Measurements from ENCODE around the gene SNTA1. TPM values are rescaled to one million over a fixed set of nuclear protein-coding genes. Genes with fewer than 3 reads are reported as not detected.
"Not testable (repeated sequence)": the region's sequence is repeated elsewhere in the genome, so short reads cannot be mapped to it uniquely, and the experiment has no call there.

Gene SNTA1
- total and polyA plus RNA-seq, 2 experiments from 2014 or later = 24.6 to 28.0 TPM

DNA sequence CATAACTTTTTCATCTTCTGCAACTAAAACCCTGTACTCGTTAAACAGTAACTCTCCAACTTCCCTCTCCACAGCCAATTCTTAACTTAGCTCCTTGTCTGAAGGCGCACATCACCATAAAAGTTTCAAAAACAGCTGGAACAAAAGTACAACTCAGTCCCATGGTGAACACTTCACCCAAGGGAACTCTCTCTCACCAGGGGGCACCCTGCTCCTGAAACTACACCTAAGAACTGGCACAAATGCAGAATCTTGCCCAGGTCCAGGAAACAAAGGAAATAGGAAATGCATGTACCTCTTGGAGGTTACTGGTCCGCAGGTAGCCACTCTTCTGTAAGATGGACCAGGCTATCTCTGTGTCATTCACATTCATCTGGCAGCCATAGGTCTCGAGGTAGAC lies 48.8 kb downstream of the SNTA1 start:
- no peaks in the 10 kb centered on the region for H4K20me1 ChIP-seq (ENCODE audit: insufficient read depth, poor library complexity, severe bottlenecking)
- 97% methylated on average over 4 of the region's 4 CpGs for WGBS (ENCODE audit: low lambda C conversion rate, missing lambda C conversion rate)

DNA sequence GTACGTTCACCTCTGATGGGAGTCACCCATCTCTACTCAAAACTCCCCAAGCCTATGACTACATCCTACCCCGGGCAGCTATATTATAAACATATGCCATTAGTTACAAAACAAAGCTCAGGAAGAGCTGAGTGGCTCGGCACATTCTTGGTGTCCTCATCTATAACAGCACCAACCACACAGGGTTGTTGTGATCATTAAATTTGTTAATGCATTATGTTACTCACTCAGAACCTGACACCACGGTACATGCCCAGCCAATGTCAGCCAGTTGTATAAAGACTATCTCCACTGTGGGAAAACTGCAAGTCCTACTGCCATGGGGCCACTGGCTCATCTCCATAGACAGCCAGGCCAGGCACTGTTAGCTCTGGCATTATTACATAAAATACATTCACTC lies 50.0 kb downstream of the SNTA1 start:
- Histone ChIP-seq H3K4me1 (ENCODE audit: insufficient read depth) (peaks cover 3% of the 10 kb centered on the region), H3K27me3 (no peaks in the 10 kb centered on the region), H3K36me3 (replicated peaks; ENCODE audit: insufficient read depth, low read depth) (no peaks in the 10 kb centered on the region), H3K79me2 (peaks cover 24% of the 10 kb centered on the region), H3K9me3 (ENCODE audit: low read depth) (no peaks in the 10 kb centered on the region), H3K4me2 (no peak overlapping the region), H3K27ac (no peak overlapping the region), H4K20me1 (ENCODE audit: insufficient read depth, poor library complexity, severe bottlenecking) (no peaks in the 10 kb centered on the region), H3K4me3 (no peak overlapping the region), H2AFZ (no peak overlapping the region), H3K9me2 (replicated peaks; ENCODE audit: insufficient read depth) (no peaks in the 10 kb centered on the region)
- TF ChIP-seq EZH2 (IDR thresholded peaks at IDR 0.05; ENCODE audit: borderline replicate concordance) (no peak), EZH2phosphoT487 (IDR thresholded peaks at IDR 0.05; ENCODE audit: low read depth, severe bottlenecking, unreplicated experiment) (no peak)
- TF ChIP-seq, protein P1, sequence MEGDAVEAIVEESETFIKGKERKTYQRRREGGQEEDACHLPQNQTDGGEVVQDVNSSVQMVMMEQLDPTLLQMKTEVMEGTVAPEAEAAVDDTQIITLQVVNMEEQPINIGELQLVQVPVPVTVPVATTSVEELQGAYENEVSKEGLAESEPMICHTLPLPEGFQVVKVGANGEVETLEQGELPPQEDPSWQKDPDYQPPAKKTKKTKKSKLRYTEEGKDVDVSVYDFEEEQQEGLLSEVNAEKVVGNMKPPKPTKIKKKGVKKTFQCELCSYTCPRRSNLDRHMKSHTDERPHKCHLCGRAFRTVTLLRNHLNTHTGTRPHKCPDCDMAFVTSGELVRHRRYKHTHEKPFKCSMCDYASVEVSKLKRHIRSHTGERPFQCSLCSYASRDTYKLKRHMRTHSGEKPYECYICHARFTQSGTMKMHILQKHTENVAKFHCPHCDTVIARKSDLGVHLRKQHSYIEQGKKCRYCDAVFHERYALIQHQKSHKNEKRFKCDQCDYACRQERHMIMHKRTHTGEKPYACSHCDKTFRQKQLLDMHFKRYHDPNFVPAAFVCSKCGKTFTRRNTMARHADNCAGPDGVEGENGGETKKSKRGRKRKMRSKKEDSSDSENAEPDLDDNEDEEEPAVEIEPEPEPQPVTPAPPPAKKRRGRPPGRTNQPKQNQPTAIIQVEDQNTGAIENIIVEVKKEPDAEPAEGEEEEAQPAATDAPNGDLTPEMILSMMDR (IDR thresholded peaks at IDR 0.05; ENCODE audit: poor library complexity) = no peak
- DNase-seq (ENCODE audit: low spot score) = no peak
- 89% methylated on average over 4 of the region's 4 CpGs for WGBS (ENCODE audit: low lambda C conversion rate, missing lambda C conversion rate)

More for the DNA sequence above, 48.8 kb downstream of the SNTA1 start:
- Histone ChIP-seq H3K4me2 (no peak overlapping the region), H3K9me2 (replicated peaks; ENCODE audit: insufficient read depth) (no peaks in the 10 kb centered on the region), H3K9me3 (ENCODE audit: low read depth) (no peaks in the 10 kb centered on the region), H2AFZ (no peak overlapping the region), H3K36me3 (replicated peaks; ENCODE audit: insufficient read depth, low read depth) (no peaks in the 10 kb centered on the region), H3K4me1 (ENCODE audit: insufficient read depth) (peaks cover 5% of the 10 kb centered on the region), H3K4me3 (no peak overlapping the region), H3K27me3 (no peaks in the 10 kb centered on the region), H3K79me2 (peaks cover 35% of the 10 kb centered on the region), H3K27ac (no peak overlapping the region)
- DNase-seq (ENCODE audit: low spot score) = no peak
- TF ChIP-seq EZH2 (IDR thresholded peaks at IDR 0.05; ENCODE audit: borderline replicate concordance) = no peak
- TF ChIP-seq EZH2phosphoT487 (IDR thresholded peaks at IDR 0.05; ENCODE audit: low read depth, severe bottlenecking, unreplicated experiment) = no peak
- TF ChIP-seq, protein P1 (IDR thresholded peaks at IDR 0.05; ENCODE audit: poor library complexity) = no peak

DNA sequence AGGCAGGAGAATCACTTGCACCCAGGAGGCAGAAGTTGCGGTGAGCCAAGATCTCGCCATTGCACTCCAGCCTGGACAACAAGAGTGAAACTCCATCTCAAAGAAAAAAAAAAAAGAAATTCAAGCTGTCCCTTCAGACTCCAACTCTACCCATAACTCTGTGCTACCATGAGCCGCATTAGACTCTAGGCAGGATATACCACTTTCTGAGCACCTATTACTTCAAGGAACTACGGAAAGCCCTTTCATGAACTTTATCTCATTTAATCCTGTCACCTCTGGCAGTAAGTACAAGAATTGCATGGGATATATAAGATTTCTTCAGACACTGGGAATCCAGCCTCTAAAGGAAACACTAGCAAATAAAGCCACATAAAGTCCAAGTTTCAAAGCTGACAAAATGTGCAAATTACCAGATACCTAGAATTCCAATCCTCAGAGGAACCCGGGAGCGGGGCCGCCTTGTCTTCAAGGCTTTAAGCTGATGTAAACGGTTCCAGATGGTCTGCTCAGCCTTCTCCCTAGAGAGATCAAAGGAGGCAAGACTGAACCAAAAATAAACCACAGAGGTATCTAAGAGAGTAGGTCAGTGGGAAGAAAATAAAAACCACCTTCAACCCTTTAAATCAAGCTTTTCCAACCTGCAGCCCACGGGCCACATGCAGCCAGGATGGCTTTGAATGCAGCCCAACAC lies 51.7 kb downstream of the SNTA1 start:
- H3K27me3 ChIP-seq = no peaks in the 10 kb centered on the region
- no peaks in the 10 kb centered on the region for H4K20me1 ChIP-seq (ENCODE audit: insufficient read depth, poor library complexity, severe bottlenecking)
- H2AFZ ChIP-seq = no peak overlapping the region
- 59% methylated on average over 9 of the region's 9 CpGs for WGBS (ENCODE audit: low lambda C conversion rate, missing lambda C conversion rate)
- TF ChIP-seq, protein P1 (IDR thresholded peaks at IDR 0.05; ENCODE audit: poor library complexity) = no peak
- TF ChIP-seq EZH2 (IDR thresholded peaks at IDR 0.05; ENCODE audit: borderline replicate concordance) = no peak
- no peak for TF ChIP-seq EZH2phosphoT487 (IDR thresholded peaks at IDR 0.05; ENCODE audit: low read depth, severe bottlenecking, unreplicated experiment)
- no peaks in the 10 kb centered on the region for H3K9me3 ChIP-seq (ENCODE audit: low read depth)
- peaks cover 3% of the 10 kb centered on the region for H3K4me1 ChIP-seq (ENCODE audit: insufficient read depth)
- no peak overlapping the region for H3K4me3 ChIP-seq
- DNase-seq (ENCODE audit: low spot score) = peak; percentile 44
- H3K9me2 ChIP-seq (replicated peaks; ENCODE audit: insufficient read depth) = no peaks in the 10 kb centered on the region
- no peaks in the 10 kb centered on the region for H3K36me3 ChIP-seq (replicated peaks; ENCODE audit: insufficient read depth, low read depth)
- H3K79me2 ChIP-seq = peaks cover 6% of the 10 kb centered on the region
- H3K4me2 ChIP-seq = peak overlapping the region; percentile 21
- H3K27ac ChIP-seq = peak overlapping the region; percentile 12

DNA sequence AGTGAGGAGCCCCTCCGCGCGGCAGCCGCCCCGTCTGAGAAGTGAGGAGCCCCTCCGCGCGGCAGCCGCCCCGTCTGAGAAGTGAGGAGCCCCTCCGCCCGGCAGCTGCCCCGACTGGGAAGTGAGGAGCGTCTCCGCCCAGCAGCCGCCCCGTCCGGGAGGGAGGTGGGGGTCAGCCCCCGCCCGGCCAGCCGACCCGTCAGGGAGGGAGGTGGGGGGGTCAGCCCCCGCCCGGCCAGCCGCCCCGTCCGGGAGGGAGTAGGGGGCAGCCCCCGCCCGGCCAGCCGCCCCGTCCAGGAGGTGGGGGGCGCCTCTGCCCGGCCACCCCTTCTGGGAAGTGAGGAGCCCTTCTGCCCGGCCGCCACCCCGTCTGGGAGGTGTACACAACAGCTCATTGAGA lies 54.2 kb downstream of the SNTA1 start:
- DNase-seq (ENCODE audit: low spot score); H4K20me1 ChIP-seq (ENCODE audit: insufficient read depth, poor library complexity, severe bottlenecking); H3K4me3 ChIP-seq; H3K27me3 ChIP-seq; H3K79me2 ChIP-seq; H3K36me3 ChIP-seq (replicated peaks; ENCODE audit: insufficient read depth, low read depth); H3K4me2 ChIP-seq; H3K9me3 ChIP-seq (ENCODE audit: low read depth); H3K27ac ChIP-seq; H3K4me1 ChIP-seq (ENCODE audit: insufficient read depth); H3K9me2 ChIP-seq (replicated peaks; ENCODE audit: insufficient read depth); H2AFZ ChIP-seq: not testable (repeated sequence)
- over 99% methylated on average over 21 of the region's 36 CpGs for WGBS (ENCODE audit: low lambda C conversion rate, missing lambda C conversion rate)
